Measurements from ENCODE around the gene CHCHD10. TPM values are rescaled to one million over a fixed set of nuclear protein-coding genes. Genes with fewer than 3 reads are reported as not detected.
A peak's percentile ranks its signal among the peaks of the same experiment; 100 is the strongest.

CHCHD10 gene
- total RNA-seq, result 10 to 100 TPM in 1 of 2 donors, not detected in 1; 19.4 TPM

- Histone ChIP-seq H3K4me1 (ENCODE audit: control insufficient read depth in 1 of 2, low read depth in 2 of 2) (peaks cover 11 to 47% of the 10 kb centered on the region in 2 donors), H3K36me3 (no peaks in the 10 kb centered on the region)
Measured at GRCh38 chr22:23767673-23768548, at the start of gene CHCHD10. TSS of gene CHCHD10 (minus strand) at chr22:23767972. CDS start at chr22:23767874, 98 bp downstream.

GRCh38 chr22:23817146-23817545 is 49.4 kb upstream of the CHCHD10 start:
- peaks cover 0 to 7% of the 10 kb centered on the region in 2 donors for H3K4me1 ChIP-seq (ENCODE audit: control insufficient read depth in 1 of 2, low read depth in 2 of 2)
- H3K9me3 ChIP-seq, result no peaks in the 10 kb centered on the region
- H3K36me3 ChIP-seq, result peaks cover 36% of the 10 kb centered on the region
- no peaks in the 10 kb centered on the region for H3K27me3 ChIP-seq (replicated peaks; ENCODE audit: insufficient read depth)
- TF ChIP-seq, protein P1, sequence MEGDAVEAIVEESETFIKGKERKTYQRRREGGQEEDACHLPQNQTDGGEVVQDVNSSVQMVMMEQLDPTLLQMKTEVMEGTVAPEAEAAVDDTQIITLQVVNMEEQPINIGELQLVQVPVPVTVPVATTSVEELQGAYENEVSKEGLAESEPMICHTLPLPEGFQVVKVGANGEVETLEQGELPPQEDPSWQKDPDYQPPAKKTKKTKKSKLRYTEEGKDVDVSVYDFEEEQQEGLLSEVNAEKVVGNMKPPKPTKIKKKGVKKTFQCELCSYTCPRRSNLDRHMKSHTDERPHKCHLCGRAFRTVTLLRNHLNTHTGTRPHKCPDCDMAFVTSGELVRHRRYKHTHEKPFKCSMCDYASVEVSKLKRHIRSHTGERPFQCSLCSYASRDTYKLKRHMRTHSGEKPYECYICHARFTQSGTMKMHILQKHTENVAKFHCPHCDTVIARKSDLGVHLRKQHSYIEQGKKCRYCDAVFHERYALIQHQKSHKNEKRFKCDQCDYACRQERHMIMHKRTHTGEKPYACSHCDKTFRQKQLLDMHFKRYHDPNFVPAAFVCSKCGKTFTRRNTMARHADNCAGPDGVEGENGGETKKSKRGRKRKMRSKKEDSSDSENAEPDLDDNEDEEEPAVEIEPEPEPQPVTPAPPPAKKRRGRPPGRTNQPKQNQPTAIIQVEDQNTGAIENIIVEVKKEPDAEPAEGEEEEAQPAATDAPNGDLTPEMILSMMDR (IDR thresholded peaks at IDR 0.05), result no peak
- H3K4me3 ChIP-seq, result no peak overlapping the region
- ATAC-seq (ENCODE audit: insufficient number of reproducible peaks, low FRiP score, low read depth) (no peak), DNase-seq (ENCODE audit: low spot score) (no peak)
- no peak overlapping the region for H3K27ac ChIP-seq

More at GRCh38 chr22:23767673-23768548, at the start of gene CHCHD10:
- H3K27ac ChIP-seq, result peak within 1 kb of the TSS; percentile 43 to 59
- ATAC-seq (ENCODE audit: insufficient number of reproducible peaks, low FRiP score, low read depth) (peak; percentile 65), DNase-seq (ENCODE audit: low spot score) (peak; percentile 31)
- H3K27me3 ChIP-seq (replicated peaks; ENCODE audit: insufficient read depth), result no peaks in the 10 kb centered on the region
- H3K4me3 ChIP-seq, result peak within 1 kb of the TSS; percentile 95
- H3K9me3 ChIP-seq, result no peaks in the 10 kb centered on the region
- TF ChIP-seq, protein P1 (IDR thresholded peaks at IDR 0.05), result peak; percentile 80

- Histone ChIP-seq H3K4me1 (ENCODE audit: control insufficient read depth in 1 of 2, low read depth in 2 of 2) (no peaks in the 10 kb centered on the region), H3K27ac (no peak overlapping the region), H3K4me3 (no peak overlapping the region), H3K9me3 (no peaks in the 10 kb centered on the region), H3K27me3 (replicated peaks; ENCODE audit: insufficient read depth) (no peaks in the 10 kb centered on the region), H3K36me3 (peaks cover 36% of the 10 kb centered on the region)
- TF ChIP-seq, protein P1 (IDR thresholded peaks at IDR 0.05), result no peak
- no peak for ATAC-seq (ENCODE audit: insufficient number of reproducible peaks, low FRiP score, low read depth)
- no peak for DNase-seq (ENCODE audit: low spot score)
Measured at GRCh38 chr22:23816156-23816976, 48.6 kb upstream of the CHCHD10 start.

- Histone ChIP-seq H3K4me1 (ENCODE audit: control insufficient read depth in 1 of 2, low read depth in 2 of 2) (no peaks in the 10 kb centered on the region), H3K27me3 (replicated peaks; ENCODE audit: insufficient read depth) (no peaks in the 10 kb centered on the region), H3K27ac (no peak overlapping the region), H3K4me3 (no peak overlapping the region), H3K9me3 (no peaks in the 10 kb centered on the region), H3K36me3 (peaks cover 30% of the 10 kb centered on the region)
- ATAC-seq (ENCODE audit: insufficient number of reproducible peaks, low FRiP score, low read depth), result no peak
- TF ChIP-seq, protein P1 (IDR thresholded peaks at IDR 0.05), result no peak
- no peak for DNase-seq (ENCODE audit: low spot score)
Measured at GRCh38 chr22:23815541-23816155, 47.9 kb upstream of the CHCHD10 start.

All from thoracic aorta (tissue), 2 donors.